Left ventricle myocardium inferior (tissue), 1 donor: Measurements from ENCODE around the gene PAK6. TPM values are rescaled to one million over a fixed set of nuclear protein-coding genes. Genes with fewer than 3 reads are reported as not detected.

ENCODE experiments used
- DNase-seq: peaks from one replicate; pipeline ENCODE4 v3.0.0-alpha.2; 2020
- H3K27ac ChIP-seq: fragments of 200-600 bp; replicated peaks from 2 replicates; pipeline ENCODE4 v1.8.0; 2021
- H3K27me3 ChIP-seq: fragments of 200-600 bp; 2 replicates; pipeline ENCODE4 v1.8.0; 2021; ENCODE audit warnings: low read depth
- H3K36me3 ChIP-seq: fragments of 200-600 bp; 2 replicates; pipeline ENCODE4 v1.8.0; 2021
- H3K4me1 ChIP-seq: fragments of 200-600 bp; 2 replicates; pipeline ENCODE4 v1.8.0; 2021
- H3K4me3 ChIP-seq: fragments of 200-600 bp; 2 replicates; pipeline ENCODE4 v1.8.0; 2021; ENCODE audit warnings: mild to moderate bottlenecking, moderate library complexity
- H3K9me3 ChIP-seq: fragments of 200-600 bp; replicated peaks from 2 replicates; pipeline ENCODE4 v1.8.0; 2021
- intact Hi-C: fragments of 100-400 bp; cut with micrococcal nuclease; formaldehyde crosslinking; loops from one replicate; pipeline ENCODE4 v1.11.0; 2022
- total RNA-seq: library from RNA; stranded (reverse); fragmentation: NEBNext Ultra II Directional; extraction: Animal tissue kit (Norgen Biotek cat#: 25700); gene quantifications from one replicate; pipeline ENCODE4 v1.2.1, GENCODE V29; 2021
- TF ChIP-seq, protein P1 (sequence below): fragments of 200-600 bp; IDR thresholded peaks from 2 replicates; pipeline ENCODE4 v1.8.0; 2021; ENCODE audit warnings: antibody characterized with exemption, mild to moderate bottlenecking, borderline replicate concordance
- donor health status: DM: no; HTN: yes; CAD: no; lungs with severe emphysema.

Gene PAK6
- total RNA-seq, 1 donor from 2014 or later, result 8.2 TPM

DNA sequence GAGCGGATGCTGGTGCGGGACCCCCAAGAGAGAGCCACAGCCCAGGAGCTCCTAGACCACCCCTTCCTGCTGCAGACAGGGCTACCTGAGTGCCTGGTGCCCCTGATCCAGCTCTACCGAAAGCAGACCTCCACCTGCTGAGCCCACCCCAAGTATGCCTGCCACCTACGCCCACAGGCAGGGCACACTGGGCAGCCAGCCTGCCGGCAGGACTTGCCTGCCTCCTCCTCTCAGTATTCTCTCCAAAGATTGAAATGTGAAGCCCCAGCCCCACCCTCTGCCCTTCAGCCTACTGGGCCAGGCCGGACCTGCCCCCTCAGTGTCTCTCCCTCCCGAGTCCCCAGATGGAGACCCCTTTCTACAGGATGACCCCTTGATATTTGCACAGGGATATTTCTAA, 37.1 kb downstream of the PAK6 start:
- TF ChIP-seq, protein P1, sequence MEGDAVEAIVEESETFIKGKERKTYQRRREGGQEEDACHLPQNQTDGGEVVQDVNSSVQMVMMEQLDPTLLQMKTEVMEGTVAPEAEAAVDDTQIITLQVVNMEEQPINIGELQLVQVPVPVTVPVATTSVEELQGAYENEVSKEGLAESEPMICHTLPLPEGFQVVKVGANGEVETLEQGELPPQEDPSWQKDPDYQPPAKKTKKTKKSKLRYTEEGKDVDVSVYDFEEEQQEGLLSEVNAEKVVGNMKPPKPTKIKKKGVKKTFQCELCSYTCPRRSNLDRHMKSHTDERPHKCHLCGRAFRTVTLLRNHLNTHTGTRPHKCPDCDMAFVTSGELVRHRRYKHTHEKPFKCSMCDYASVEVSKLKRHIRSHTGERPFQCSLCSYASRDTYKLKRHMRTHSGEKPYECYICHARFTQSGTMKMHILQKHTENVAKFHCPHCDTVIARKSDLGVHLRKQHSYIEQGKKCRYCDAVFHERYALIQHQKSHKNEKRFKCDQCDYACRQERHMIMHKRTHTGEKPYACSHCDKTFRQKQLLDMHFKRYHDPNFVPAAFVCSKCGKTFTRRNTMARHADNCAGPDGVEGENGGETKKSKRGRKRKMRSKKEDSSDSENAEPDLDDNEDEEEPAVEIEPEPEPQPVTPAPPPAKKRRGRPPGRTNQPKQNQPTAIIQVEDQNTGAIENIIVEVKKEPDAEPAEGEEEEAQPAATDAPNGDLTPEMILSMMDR, result no peak
- no peak for DNase-seq
- Histone ChIP-seq H3K27ac (no peak overlapping the region), H3K27me3 (peaks cover 50% of the 10 kb centered on the region), H3K4me3 (no peak overlapping the region), H3K4me1 (peaks cover 18% of the 10 kb centered on the region), H3K9me3 (no peaks in the 10 kb centered on the region), H3K36me3 (no peaks in the 10 kb centered on the region)
- intact Hi-C loops, result loop anchor here (5.0 to 10.0 kb wide), 2 partner anchors 59 to 231 kb away; no protein-coding TSS in a partner anchor

DNA sequence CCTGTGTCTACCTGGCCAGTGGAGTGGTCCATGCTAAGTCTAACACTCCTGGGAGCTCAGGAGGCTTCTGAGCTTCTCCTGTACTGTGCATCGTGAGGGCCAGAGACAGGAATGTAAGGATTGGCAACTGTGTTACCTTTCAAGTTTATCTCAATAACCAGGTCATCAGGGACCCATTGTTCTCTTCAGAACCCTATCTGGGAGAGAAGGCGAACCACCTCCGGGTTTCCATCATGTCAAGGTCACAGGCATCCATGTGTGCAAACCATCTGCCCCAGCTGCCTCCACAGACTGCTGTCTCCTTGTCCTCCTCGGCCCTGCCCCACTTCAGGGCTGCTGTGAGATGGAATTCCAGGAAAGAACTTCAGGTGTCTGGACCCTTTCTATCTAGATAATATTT, 38.1 kb downstream of the PAK6 start:
- H3K9me3 ChIP-seq, result no peaks in the 10 kb centered on the region
- no peak overlapping the region for H3K4me3 ChIP-seq
- no peaks in the 10 kb centered on the region for H3K36me3 ChIP-seq
- no peak overlapping the region for H3K27ac ChIP-seq
- H3K4me1 ChIP-seq, result peaks cover 25% of the 10 kb centered on the region
- TF ChIP-seq, protein P1, result no peak
- intact Hi-C loops, result loop anchor here (5.0 to 10.0 kb wide), 2 partner anchors 60 to 232 kb away; no protein-coding TSS in a partner anchor
- peaks cover 59% of the 10 kb centered on the region for H3K27me3 ChIP-seq
- DNase-seq, result no peak

DNA sequence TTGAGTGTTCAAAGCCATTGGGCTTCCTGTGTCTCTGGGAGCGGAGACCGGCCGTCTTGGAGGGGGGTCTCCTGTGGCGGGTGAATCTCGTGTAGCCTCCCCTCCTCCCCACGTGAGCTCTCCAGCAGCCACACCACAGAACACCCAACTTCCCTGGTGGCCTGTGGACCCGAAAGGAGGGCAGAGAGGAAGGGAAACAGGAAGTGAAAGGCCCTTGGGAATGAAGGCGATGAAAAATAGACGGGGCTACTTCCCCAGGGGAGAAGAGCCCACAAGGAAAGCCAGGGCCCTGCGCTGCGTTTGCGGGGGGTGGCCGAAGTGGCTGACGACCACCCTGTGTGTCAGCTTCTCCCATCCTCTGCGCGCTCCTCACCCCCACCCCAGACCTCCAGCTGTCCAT, 38.6 kb downstream of the PAK6 start:
- intact Hi-C loops, result loop anchor here (5.0 to 10.0 kb wide), 2 partner anchors 60 to 233 kb away; no protein-coding TSS in a partner anchor
- H3K36me3 ChIP-seq, result no peaks in the 10 kb centered on the region
- no peak overlapping the region for H3K27ac ChIP-seq
- no peak overlapping the region for H3K4me3 ChIP-seq
- peaks cover 65% of the 10 kb centered on the region for H3K27me3 ChIP-seq
- TF ChIP-seq, protein P1, result no peak
- DNase-seq, result no peak
- no peaks in the 10 kb centered on the region for H3K9me3 ChIP-seq
- peaks cover 30% of the 10 kb centered on the region for H3K4me1 ChIP-seq

DNA sequence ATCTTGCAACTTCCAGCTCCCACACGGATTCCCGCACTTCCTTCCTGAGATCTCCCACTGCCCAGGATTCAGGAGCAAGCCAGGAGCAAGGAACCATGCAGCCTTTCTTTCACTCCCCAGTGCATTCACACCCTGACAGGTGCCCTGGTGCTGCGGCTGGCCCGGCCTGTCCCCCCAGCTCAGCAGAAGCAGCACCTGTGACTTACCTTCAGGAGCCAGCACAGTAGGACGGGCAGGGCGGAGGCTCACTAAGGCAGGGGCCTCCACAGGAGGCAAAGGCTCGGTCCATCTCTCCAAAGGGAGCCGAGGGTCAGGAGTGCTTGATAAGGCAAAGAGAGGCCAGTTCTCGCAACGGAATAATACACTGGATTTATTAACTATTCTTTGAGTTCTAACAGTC, 39.2 kb downstream of the PAK6 start:
- intact Hi-C loops, result loop anchor here (5.0 to 10.0 kb wide), 2 partner anchors 61 to 233 kb away; no protein-coding TSS in a partner anchor
- H3K4me1 ChIP-seq, result peaks cover 36% of the 10 kb centered on the region

DNA sequence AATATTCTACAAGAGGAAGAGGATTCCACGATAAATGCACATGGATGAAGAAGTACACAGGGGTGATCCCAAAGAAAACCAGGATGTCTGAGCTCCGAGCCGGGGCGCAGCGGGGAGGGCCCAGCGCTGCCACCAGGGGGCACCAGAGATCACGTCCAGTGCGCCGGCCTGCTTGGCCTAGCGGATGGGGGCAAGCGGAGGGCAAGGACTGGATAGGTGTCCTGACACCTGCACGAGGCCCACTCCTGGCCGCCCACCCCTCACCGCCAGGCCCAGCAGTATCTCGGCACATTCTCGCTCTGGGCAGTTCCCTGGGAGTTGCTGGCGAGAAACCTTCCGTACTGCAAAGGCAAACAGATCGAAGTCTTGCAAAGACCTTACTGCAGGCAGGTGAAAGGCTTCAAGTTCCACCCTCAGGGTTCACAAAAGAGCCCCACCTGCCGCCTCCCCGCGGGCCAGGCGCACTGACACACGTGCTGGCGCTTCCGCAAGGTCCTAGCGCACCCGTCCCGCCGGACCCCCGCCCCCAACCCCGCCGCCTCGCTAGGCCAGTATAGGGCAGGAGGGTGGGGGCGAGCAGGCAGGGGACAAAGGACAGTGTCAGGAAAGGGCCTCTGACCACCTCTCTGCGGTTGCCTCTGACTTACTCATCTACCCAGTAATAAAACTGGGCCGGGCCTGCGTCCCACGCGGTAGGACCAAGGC, 40.7 kb downstream of the PAK6 start:
- intact Hi-C loops, result loop anchor here (5.0 to 10.0 kb wide), 3 partner anchors 62 to 235 kb away; no protein-coding TSS in a partner anchor
- peak; percentile 74 for DNase-seq
- Histone ChIP-seq H3K36me3 (no peaks in the 10 kb centered on the region), H3K27me3 (peaks cover 86% of the 10 kb centered on the region), H3K27ac (no peak overlapping the region), H3K9me3 (no peaks in the 10 kb centered on the region), H3K4me1 (peaks cover 42% of the 10 kb centered on the region), H3K4me3 (no peak overlapping the region)
- TF ChIP-seq, protein P1, result peak; percentile 99

More for the DNA sequence above, 39.2 kb downstream of the PAK6 start:
- Histone ChIP-seq H3K36me3 (no peaks in the 10 kb centered on the region), H3K9me3 (no peaks in the 10 kb centered on the region), H3K4me3 (no peak overlapping the region), H3K27ac (no peak overlapping the region), H3K27me3 (peaks cover 70% of the 10 kb centered on the region)
- DNase-seq, result no peak
- TF ChIP-seq, protein P1, result no peak
